Right cardiac atrium (tissue), 5 donors: ENCODE results near the gene ZNF628. TPM values are rescaled to one million over a fixed set of nuclear protein-coding genes. Genes with fewer than 3 reads are reported as not detected.

Source experiments
- ATAC-seq, 2 donors: fragments of 200-7000 bp; cut with Tn5 transposase; one replicate each; pipeline versions ENCODE4 v1.8.0 to v1.9.1; 2020; ENCODE audit warnings: moderate library complexity in 2 of 2, mild to moderate bottlenecking in 1 of 2
- DNase-seq, 3 donors: peaks; one replicate each; pipeline ENCODE4 v3.0.0-alpha.2; 2020
- H3K27ac ChIP-seq: one replicate; pipeline ENCODE4 v1.5.1; 2013; ENCODE audit warnings: mild to moderate bottlenecking, low read length, control low read depth, moderate library complexity
- H3K27me3 ChIP-seq: one replicate; pipeline ENCODE4 v1.6.1; 2013; ENCODE audit not compliant: control insufficient read depth, insufficient read depth
- H3K4me1 ChIP-seq: one replicate; pipeline ENCODE4 v1.6.1; 2013; ENCODE audit warnings: low read length; ENCODE audit not compliant: control insufficient read depth, insufficient read depth
- H3K4me3 ChIP-seq: one replicate; pipeline ENCODE4 v1.5.1; 2013; ENCODE audit warnings: low read length, control low read depth
- H3K9me3 ChIP-seq: one replicate; pipeline ENCODE4 v1.6.1; 2013; ENCODE audit warnings: low read length; ENCODE audit not compliant: control insufficient read depth
- WGBS: extraction: QIAGEN DNeasy Blood & Tissue Kit; methylation state at CpG from one replicate; pipeline ENCODE4 v1.1.7; 2013; 5-methylcytosine and 5-hydroxymethylcytosine counted together
- intact Hi-C, 4 donors: fragments of 100-400 bp; cut with DNase I; formaldehyde crosslinking; loops; one replicate each; pipeline versions ENCODE4 v1.11.0 to v1.14.0; 2022 to 2023
- polyA plus RNA-seq: library from polyadenylated mRNA; stranded (reverse); fragments of 200-250 nt; gene quantifications from one replicate; pipeline ENCODE4 v1.2.3, GENCODE V29; 2013
- total RNA-seq, 4 donors: library from RNA; stranded (reverse); fragmentation: NEBNext Ultra II Directional; extraction: Animal tissue kit (Norgen Biotek cat#: 25700); gene quantifications; one replicate each; pipeline ENCODE4 v1.2.1, GENCODE V29; 2021
- donor health status: healthy with polysubstance abuse.
- donor health status: DM: no; HTN: yes; CAD: no.
- donor health status: DM: no; HTN: no; CAD: no.
- donor health status: DM: no; HTN: yes; CAD: no; lungs with severe emphysema.
- donor health status: DM: yes; HTN: yes; CAD: no.

Gene ZNF628
- total and polyA plus RNA-seq, 5 donors = 5.6 to 8.1 (median 6.7) TPM

GRCh38 chr19:55486043-55486970 is 9.9 kb downstream of the ZNF628 start:
- Histone ChIP-seq H3K4me1 (peaks cover 3% of the 10 kb centered on the region), H3K27me3 (no peaks in the 10 kb centered on the region), H3K9me3 (no peaks in the 10 kb centered on the region), H3K4me3 (no peak overlapping the region), H3K27ac (peak overlapping the region; percentile 79)
- ATAC-seq (peak in 1 of 2 donors; percentile 7), DNase-seq (peak in 2 of 3 donors; percentile 74 to 79)
- 57% methylated on average over 53 of the region's 53 CpGs for WGBS
- intact Hi-C loops = no loop called here

- DNase-seq (peak; percentile 90 to 91 (median 90)), ATAC-seq (peak; percentile 47 to 79)
- intact Hi-C loops = no loop called here
- no peaks in the 10 kb centered on the region for H3K9me3 ChIP-seq
- H3K4me1 ChIP-seq = peaks cover 3% of the 10 kb centered on the region
- WGBS = 30% methylated on average over 27 of the region's 27 CpGs
- no peak overlapping the region for H3K4me3 ChIP-seq
- H3K27me3 ChIP-seq = no peaks in the 10 kb centered on the region
- peak overlapping the region; percentile 79 for H3K27ac ChIP-seq
Observed at GRCh38 chr19:55486971-55487923, 10.8 kb downstream of the ZNF628 start.

DNA sequence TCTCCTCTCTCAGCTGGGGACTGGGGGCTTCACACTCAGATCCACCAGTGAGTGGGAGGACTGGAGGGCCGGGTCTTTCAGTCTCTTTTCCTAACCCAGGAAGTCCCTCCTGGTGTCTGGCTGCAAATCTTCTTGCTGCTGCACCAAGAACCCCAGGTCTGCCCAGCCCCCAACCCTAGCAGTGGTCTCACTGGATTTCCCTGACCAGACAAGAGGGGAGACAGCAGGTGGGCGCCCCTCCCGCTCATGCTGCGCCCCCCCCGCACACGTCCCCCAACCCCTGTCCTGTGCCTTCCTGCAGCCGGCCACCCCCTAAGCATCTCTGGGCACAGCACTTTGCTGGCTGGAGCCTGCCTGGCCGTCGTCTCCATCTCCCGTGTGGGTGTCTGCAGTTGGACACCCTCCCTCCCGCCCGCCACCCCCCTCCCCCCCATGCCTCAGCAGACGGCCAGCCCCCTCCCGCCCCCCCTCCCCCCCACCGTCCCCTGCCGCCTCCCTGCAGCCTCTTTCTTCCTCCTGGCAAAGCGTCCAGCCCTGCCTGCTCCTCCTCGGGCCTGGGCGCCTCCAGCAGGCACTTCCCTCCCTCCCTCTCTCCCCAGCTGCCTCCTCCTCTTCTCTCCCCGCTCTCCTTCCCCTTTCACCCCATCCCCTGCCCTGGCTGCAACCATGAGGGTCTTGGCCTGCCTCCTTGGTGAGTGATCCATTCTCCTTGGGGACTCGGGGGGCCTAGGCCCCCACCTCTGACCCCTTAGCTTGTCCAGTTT is 11.7 kb downstream of the ZNF628 start, which contains the start of gene SSC5D:
SSC5D (plus strand) TSS at position 513 of the 764 bp plus-strand sequence; CDS start at position 667, 154 bp downstream.
- intact Hi-C loops = no loop called here
- H3K27ac ChIP-seq = peak within 1 kb of the TSS; percentile 79
- 7% methylated on average over 21 of the region's 21 CpGs for WGBS
- peak in 1 of 2 donors; percentile 3 for ATAC-seq
- peaks cover 3% of the 10 kb centered on the region for H3K4me1 ChIP-seq
- no peaks in the 10 kb centered on the region for H3K27me3 ChIP-seq
- H3K4me3 ChIP-seq = no peak within 1 kb of the TSS
- H3K9me3 ChIP-seq = no peaks in the 10 kb centered on the region
- DNase-seq = peak; percentile 69 to 87 (median 81)

DNA sequence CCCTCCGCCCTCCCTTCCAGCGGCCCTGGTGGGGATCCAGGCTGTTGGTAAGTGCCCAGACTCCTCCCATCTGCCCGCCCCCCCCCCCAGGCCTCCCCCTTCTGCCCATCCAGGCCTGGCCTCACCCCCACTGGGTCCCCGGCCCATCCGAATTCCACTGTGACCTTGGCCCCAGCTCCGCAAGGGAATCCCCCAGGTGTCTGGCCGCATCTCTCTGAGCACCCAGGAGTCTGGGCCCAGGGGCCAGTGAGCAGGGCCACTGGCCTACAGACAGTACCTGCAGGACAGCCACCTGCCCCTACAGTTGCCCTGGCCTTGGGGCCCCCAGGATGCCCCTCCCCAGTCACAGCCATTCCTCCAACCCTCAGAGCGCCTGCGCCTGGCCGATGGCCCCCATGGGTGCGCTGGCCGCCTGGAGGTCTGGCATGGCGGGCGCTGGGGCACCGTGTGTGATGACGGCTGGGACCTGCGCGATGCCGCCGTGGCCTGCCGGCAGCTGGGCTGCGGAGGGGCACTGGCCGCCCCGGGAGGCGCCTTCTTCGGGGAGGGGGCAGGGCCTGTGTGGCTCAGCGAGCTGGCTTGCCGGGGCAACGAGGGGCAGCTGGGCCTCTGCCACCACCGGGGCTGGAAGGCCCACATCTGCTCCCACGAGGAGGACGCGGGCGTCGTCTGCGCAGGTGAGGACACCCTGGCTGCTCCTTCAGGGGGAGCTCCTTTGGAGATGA is 12.7 kb downstream of the ZNF628 start:
- intact Hi-C loops = no loop called here

DNA sequence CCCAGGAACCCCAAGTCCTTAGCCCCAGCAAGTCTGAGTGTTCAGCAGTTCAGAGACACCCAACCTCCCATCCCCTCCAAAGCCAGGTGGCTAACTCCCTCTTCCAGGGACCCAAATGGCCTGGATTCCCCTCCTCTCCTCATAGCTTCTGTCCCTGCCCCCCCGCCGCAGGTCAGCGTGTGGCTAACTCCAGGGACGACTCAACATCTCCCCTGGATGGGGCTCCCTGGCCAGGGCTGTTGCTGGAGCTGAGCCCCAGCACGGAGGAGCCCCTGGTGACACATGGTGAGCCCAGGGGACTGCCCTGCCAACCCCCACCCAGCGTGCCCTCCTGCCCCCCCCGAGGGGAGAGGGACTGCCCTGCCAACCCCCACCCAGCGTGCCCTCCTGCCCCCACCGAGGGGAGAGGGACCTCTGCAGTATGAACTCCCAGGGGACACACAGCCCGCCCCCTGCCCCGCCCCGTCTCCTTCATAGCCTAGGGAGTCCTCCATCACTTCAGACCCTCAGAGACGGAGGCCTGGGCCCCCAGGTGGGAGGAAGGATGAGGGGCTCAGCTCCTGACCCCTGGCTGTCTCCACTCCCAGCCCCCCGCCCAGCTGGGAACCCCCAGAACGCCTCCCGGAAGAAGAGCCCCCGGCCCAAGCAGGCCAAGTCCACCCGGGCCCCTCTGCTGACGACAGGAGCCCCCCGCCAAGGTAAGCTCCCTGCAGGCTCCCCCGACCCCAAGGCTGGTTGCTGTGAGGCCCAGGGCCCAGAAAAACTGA is 13.5 kb downstream of the ZNF628 start:
- H3K27me3 ChIP-seq = no peaks in the 10 kb centered on the region
- 76% methylated on average over 20 of the region's 21 CpGs for WGBS
- ATAC-seq (no peak), DNase-seq (peak in 2 of 3 donors; percentile 27 to 76)
- no peaks in the 10 kb centered on the region for H3K9me3 ChIP-seq
- H3K4me1 ChIP-seq = peaks cover 3% of the 10 kb centered on the region
- no peak overlapping the region for H3K4me3 ChIP-seq
- intact Hi-C loops = no loop called here
- H3K27ac ChIP-seq = no peak overlapping the region

More for the DNA sequence above, 12.7 kb downstream of the ZNF628 start:
- Histone ChIP-seq H3K9me3 (no peaks in the 10 kb centered on the region), H3K27me3 (no peaks in the 10 kb centered on the region), H3K27ac (no peak overlapping the region), H3K4me1 (peaks cover 3% of the 10 kb centered on the region), H3K4me3 (no peak overlapping the region)
- no peak for ATAC-seq
- peak; percentile 29 to 83 (median 81) for DNase-seq
- 68% methylated on average over 36 of the region's 36 CpGs for WGBS

- Histone ChIP-seq H3K4me1 (peaks cover 3% of the 10 kb centered on the region), H3K27me3 (no peaks in the 10 kb centered on the region), H3K9me3 (no peaks in the 10 kb centered on the region), H3K27ac (no peak overlapping the region), H3K4me3 (no peak overlapping the region)
- 77% methylated on average over 52 of the region's 52 CpGs for WGBS
- DNase-seq (peak; percentile 33 to 79 (median 72)), ATAC-seq (no peak)
- intact Hi-C loops = no loop called here
Observed at GRCh38 chr19:55490478-55491432, 14.3 kb downstream of the ZNF628 start.

- Histone ChIP-seq H3K9me3 (no peaks in the 10 kb centered on the region), H3K27me3 (no peaks in the 10 kb centered on the region), H3K4me3 (no peak overlapping the region), H3K27ac (no peak overlapping the region), H3K4me1 (peaks cover 2% of the 10 kb centered on the region)
- DNase-seq (peak in 1 of 3 donors; percentile 55), ATAC-seq (no peak)
- intact Hi-C loops = no loop called here
- WGBS = 70% methylated on average over 24 of the region's 24 CpGs
Observed at GRCh38 chr19:55491546-55492360, 15.3 kb downstream of the ZNF628 start.

DNA sequence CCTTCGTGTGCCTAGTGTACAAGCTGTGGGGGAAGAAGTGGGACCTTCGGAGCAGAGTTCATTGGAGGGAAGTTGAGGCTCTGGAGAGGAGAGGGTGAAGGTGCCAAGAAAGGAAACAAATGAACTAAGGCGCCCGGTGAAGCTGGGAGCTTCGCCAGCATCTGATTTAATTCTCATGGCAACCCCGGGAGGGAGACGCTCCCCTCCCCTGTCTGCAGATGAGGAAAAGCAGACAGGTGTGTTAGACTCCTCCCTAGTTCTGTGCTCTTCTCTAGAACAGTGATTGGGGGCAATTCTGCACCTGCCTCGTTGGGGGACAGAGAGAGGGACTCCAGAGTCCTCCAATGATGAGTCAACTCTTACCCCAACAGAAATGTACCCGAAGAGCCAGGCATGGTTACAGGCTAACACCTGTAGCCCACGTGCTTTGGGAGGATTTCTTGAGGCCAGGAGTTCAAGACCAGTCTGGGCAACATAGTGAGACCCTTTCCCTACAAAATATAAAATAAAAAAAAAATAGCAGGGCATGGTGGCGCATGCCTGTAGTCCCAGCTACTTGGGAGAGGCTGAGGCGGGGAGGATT is 16.0 kb downstream of the ZNF628 start:
- WGBS = 50% methylated on average over 12 of the region's 12 CpGs
- H3K27me3 ChIP-seq = no peaks in the 10 kb centered on the region
- intact Hi-C loops = no loop called here
- no peak overlapping the region for H3K27ac ChIP-seq
- no peak overlapping the region for H3K4me3 ChIP-seq
- H3K9me3 ChIP-seq = no peaks in the 10 kb centered on the region
- no peaks in the 10 kb centered on the region for H3K4me1 ChIP-seq
- DNase-seq = peak in 1 of 3 donors; percentile 26
- ATAC-seq = no peak
